ENCODE data around the gene AGAP3. TPM values are rescaled to one million over a fixed set of nuclear protein-coding genes. Genes with fewer than 3 reads are reported as not detected.

AGAP3 gene
- total RNA-seq, 1 donor from 2014 or later, result 7.4 TPM

- Mint-ChIP-seq H3K4me3 (no peak overlapping the region), H3K9me3 (no peaks in the 10 kb centered on the region), H3K4me1 (peaks cover 3% of the 10 kb centered on the region), H3K27me3 (peaks cover 4% of the 10 kb centered on the region), H3K27ac (no peak overlapping the region), H3K36me3 (ENCODE audit: low read depth) (no peaks in the 10 kb centered on the region)
- ATAC-seq (ENCODE audit: low read depth) (no peak), DNase-seq (no peak)
- intact Hi-C loops (cut with micrococcal nuclease), result no loop called here
- no peak for TF ChIP-seq CTCF (IDR thresholded peaks at IDR 0.05)
- ChIA-PET POLR2A (no interaction called here), CTCF (no interaction called here)
These were observed 41.9 kb downstream of the AGAP3 start for GRCh38 chr7:151128144-151128543.

GRCh38 chr7:151128716-151129115 lies 42.4 kb downstream of the AGAP3 start:
- peaks cover 3% of the 10 kb centered on the region for H3K4me1 Mint-ChIP-seq
- CTCF ChIA-PET, result no interaction called here
- DNase-seq (no peak), ATAC-seq (ENCODE audit: low read depth) (no peak)
- TF ChIP-seq CTCF (IDR thresholded peaks at IDR 0.05), result no peak
- peaks cover 4% of the 10 kb centered on the region for H3K27me3 Mint-ChIP-seq
- intact Hi-C loops (cut with micrococcal nuclease), result no loop called here
- POLR2A ChIA-PET, result no interaction called here
- no peaks in the 10 kb centered on the region for H3K9me3 Mint-ChIP-seq
- H3K27ac Mint-ChIP-seq, result no peak overlapping the region
- no peak overlapping the region for H3K4me3 Mint-ChIP-seq
- no peaks in the 10 kb centered on the region for H3K36me3 Mint-ChIP-seq (ENCODE audit: low read depth)

DNA sequence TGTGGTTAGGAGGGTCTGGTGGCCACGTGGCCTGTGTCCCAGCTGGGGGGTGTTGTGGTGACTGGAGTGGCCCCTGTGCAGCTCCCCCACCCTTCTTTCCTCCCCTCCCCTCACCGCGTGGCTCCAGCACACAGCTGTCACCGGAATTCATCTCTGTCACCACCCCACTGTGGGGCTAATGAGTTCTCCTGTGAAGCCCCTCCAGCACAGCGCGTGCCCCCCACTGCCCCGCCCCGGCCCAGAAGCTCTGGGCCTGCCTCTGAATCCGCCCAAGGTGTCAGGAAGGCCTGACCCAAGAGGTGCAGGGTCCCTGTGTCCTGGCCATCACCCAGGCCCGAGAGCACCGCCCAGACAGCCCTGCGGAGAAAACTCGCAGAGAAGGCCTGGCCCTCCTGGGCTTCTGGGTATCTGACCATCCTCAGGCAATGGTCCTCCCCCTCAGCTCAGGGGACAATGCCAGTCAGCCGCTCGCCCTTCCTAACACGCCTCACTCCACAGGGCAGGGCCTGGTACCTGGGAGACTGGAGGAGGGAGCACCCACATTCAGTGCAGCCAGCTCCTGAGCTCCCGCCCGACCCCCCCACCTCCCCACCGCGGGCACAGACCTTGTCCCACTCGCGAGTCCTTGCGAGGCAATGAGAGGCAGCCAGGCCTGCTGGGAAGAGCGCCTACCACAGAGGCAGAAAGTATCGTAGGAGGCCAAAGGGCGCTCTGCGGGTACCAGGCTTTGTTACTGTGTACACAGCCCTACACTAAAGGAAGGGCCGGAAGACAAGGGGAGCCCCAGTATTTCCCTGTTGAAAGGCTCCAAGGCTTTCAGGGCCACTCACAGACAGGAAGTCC lies 43.1 kb downstream of the AGAP3 start:
- Mint-ChIP-seq H3K4me1 (no peaks in the 10 kb centered on the region), H3K36me3 (ENCODE audit: low read depth) (no peaks in the 10 kb centered on the region), H3K9me3 (no peaks in the 10 kb centered on the region), H3K27ac (no peak overlapping the region), H3K4me3 (no peak overlapping the region), H3K27me3 (peaks cover 2% of the 10 kb centered on the region)
- ChIA-PET POLR2A (no interaction called here), CTCF (no interaction called here)
- no peak for TF ChIP-seq CTCF (IDR thresholded peaks at IDR 0.05)
- intact Hi-C loops (cut with micrococcal nuclease), result no loop called here
- ATAC-seq (ENCODE audit: low read depth) (no peak), DNase-seq (no peak)

DNA sequence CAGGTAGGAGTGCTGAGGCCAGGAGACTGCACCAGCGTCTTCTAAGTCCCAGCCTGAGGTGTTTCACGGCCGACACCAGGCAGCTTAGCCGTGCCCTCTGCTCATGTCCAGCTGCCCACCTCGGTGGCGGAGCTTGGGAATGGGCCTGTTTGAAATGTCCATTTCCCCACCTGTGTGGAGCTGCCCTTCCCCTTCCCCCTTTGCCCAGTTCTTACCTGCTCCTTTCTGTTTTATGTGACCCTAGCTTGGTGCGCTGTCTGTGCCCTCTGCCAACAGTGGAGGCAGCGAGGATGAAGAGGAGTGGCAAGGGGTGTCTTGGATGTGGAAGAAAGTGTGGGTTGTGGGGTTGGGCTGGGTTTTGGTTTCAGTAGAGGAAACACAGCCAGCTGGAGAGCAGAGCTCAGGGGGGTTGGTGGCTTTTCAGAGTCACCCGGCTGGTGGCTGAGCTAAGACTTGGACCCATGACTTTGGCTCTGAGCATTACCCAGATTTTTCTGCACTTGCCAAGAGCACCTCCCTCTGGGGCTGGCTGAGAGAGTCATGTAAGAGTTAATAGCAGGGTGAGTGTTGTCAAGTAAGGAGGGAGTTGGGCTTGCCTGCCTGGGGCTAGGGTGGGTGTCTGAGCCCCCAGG lies 43.8 kb downstream of the AGAP3 start:
- ChIA-PET POLR2A (no interaction called here), CTCF (no interaction called here)
- ATAC-seq (ENCODE audit: low read depth) (no peak), DNase-seq (no peak)
- no peaks in the 10 kb centered on the region for H3K36me3 Mint-ChIP-seq (ENCODE audit: low read depth)
- no peaks in the 10 kb centered on the region for H3K9me3 Mint-ChIP-seq
- no peak overlapping the region for H3K27ac Mint-ChIP-seq
- intact Hi-C loops (cut with micrococcal nuclease), result no loop called here
- H3K4me1 Mint-ChIP-seq, result no peaks in the 10 kb centered on the region
- TF ChIP-seq CTCF (IDR thresholded peaks at IDR 0.05), result no peak
- no peak overlapping the region for H3K4me3 Mint-ChIP-seq
- no peaks in the 10 kb centered on the region for H3K27me3 Mint-ChIP-seq

DNA sequence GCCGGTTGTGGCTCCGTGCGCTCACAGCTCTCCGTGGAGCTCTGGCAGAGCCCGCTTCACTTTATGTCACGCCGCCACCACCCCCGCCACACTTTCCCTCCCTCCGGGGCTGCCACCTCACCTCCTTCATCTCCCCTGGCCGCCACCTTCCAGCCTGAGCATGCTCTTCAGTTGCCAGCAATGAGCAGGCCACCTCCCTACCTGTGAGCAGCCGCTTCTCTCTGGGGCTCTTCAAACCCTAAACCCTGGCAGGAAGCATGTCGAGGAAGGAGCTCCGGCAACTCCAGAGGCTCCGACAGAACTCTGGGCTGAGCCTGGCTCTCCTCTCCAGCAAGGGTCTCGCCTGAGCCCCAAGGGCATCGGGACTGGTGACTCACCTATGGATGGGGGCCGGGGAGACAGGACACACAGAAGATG lies 44.5 kb downstream of the AGAP3 start:
- no peak overlapping the region for H3K4me3 Mint-ChIP-seq
- H3K9me3 Mint-ChIP-seq, result no peaks in the 10 kb centered on the region
- ChIA-PET CTCF (interaction anchor here (0.7 kb wide), 1 partner anchor 23 kb away, joined by 3 read pairs; no protein-coding TSS in a partner anchor), POLR2A (no interaction called here)
- no peaks in the 10 kb centered on the region for H3K36me3 Mint-ChIP-seq (ENCODE audit: low read depth)
- TF ChIP-seq CTCF (IDR thresholded peaks at IDR 0.05), result no peak
- H3K4me1 Mint-ChIP-seq, result no peaks in the 10 kb centered on the region
- no peak overlapping the region for H3K27ac Mint-ChIP-seq
- no peaks in the 10 kb centered on the region for H3K27me3 Mint-ChIP-seq
- intact Hi-C loops (cut with micrococcal nuclease), result no loop called here
- ATAC-seq (ENCODE audit: low read depth), result no peak
- no peak for DNase-seq

All from activated B cell treated with CpG ODN at 0.5 μM for 24 hours (primary cell).